Astrocyte of the spinal cord (primary cell): Measurements from ENCODE around the gene TMEM132C.

ENCODE experiments used
- DNase-seq: peaks from one replicate; pipeline ENCODE4 v3.0.0; 2011; ENCODE audit warnings: low read depth, low spot score
- H3K4me3 ChIP-seq: 2 replicates; pipeline ENCODE4 v1.5.1; 2011; ENCODE audit warnings: low read depth, mild to moderate bottlenecking, low read length, moderate library complexity
- CTCF ChIP-seq: IDR thresholded peaks from 2 replicates; pipeline ENCODE4 v1.5.1; 2012; ENCODE audit warnings: low read depth, mild to moderate bottlenecking, low read length, inconsistent platforms
- in situ Hi-C: cut with HindIII; loops from 2 replicates; pipeline ENCODE4 v1.10.0; 2017; ENCODE audit warnings: low sequenced_read_pairs

Gene TMEM132C

DNA sequence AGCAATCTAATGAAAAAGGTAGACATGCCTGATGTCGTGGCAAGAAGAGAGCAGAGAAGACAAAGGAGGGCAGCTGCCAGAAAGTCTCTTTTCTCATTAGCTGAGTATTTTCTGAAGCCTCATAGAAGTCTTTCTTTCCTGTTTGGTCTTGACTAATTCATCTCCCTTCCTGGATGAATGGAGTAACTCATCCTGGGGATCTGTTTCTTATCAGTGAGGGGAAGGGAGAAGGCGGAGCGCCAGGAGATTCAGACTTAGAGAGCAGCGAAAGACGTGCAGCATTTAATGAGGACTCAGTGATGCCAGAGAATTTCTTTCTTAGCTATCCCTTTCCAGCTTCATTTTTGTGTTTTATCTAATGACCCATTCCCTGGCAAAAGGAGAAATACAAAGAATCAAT, 467.4 kb downstream of the TMEM132C start:
- no peak for TF ChIP-seq CTCF
- in situ Hi-C loops = no loop called here
- H3K4me3 ChIP-seq = no peak overlapping the region
- DNase-seq = no peak

DNA sequence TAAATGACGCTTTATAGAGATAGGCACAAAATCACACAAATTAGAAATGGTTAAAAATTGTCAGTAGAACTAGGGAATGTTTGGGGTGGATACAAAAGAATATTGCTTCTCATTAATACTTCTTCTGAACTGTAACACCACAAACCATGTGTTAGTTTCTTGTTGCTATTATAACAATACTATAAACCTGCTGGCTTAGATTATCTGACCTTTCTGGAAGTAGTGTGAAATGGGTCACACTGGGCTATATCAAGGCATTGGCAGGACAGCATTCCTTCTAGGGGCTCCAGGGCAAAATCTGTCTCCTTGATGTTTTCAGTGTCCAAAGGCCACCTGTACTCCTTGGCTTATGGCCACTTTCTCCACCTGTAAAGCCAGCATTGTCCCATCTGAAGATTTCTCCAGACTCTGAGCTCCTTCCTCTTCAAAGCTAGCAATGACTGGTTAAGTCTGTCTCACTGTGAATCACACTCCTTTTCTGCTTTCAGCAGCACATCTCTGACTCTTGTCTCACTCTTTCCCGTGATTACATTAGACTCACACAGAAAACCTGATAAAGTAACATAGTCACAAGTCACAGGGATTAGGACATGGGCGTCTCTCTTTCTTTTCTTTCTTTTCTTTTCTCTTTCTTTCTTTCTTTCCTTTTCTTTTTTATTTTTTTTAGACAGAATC, 470.5 kb downstream of the TMEM132C start:
- DNase-seq = no peak
- in situ Hi-C loops = no loop called here
- no peak for TF ChIP-seq CTCF
- no peak overlapping the region for H3K4me3 ChIP-seq

GRCh38 chr12:128743916-128744315, 476.9 kb downstream of the TMEM132C start:
- in situ Hi-C loops = no loop called here
- TF ChIP-seq CTCF = no peak
- no peak for DNase-seq
- no peak overlapping the region for H3K4me3 ChIP-seq

DNA sequence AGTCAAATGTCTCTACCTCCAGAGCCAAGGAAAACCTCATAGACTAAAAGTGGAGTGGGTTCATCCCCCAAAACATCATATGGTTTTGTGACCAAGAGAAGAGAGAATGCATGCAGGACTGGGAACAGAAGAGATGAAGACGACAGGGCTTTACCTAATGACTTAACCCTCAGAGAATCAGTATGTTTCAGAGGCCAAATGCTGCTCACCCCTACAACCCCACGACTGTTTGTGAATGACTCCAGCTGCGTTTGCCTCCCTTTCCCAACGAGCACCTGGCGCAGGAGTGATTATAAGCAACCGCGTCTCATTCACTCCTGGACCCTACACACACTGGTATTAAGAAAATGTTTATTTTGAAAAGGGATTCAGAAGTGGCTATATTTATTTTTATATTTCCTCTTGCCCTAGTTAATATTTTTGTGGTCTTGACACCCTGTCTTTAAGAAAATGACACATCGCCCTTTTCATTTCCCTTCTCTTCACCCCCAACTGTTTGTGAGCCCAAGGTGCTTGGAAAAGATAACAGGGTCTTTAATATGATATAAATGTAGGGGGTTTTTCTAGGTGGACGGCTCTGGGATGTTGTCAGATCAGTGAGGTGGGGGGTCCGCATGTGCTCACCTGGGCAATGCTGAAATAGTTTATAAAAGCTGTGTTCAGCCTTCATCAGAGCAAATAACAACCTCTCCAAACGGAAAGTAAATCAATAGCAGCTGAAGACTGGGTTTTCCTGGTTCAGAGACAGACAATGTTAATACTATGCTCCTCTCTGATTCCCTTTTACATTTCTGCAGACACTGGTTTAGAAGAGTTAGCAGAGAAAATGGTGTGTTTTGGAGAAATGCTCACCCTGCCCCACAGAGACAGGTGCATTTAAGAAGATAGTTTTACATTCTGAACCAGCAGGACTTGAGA, 479.1 kb downstream of the TMEM132C start:
- DNase-seq = no peak

GRCh38 chr12:128747441-128747840, 480.5 kb downstream of the TMEM132C start:
- DNase-seq = no peak
- no peak overlapping the region for H3K4me3 ChIP-seq
- no peak for TF ChIP-seq CTCF
- in situ Hi-C loops = no loop called here

More for the DNA sequence above, 479.1 kb downstream of the TMEM132C start:
- in situ Hi-C loops = no loop called here
- H3K4me3 ChIP-seq = no peak overlapping the region
- no peak for TF ChIP-seq CTCF

GRCh38 chr12:128752386-128752785, 485.4 kb downstream of the TMEM132C start:
- TF ChIP-seq CTCF = no peak
- no peak overlapping the region for H3K4me3 ChIP-seq
- in situ Hi-C loops = no loop called here
- DNase-seq = no peak
